GM19372 (cell line): ENCODE data around the gene GGT6.
"Not testable (repeated sequence)": the region's sequence is repeated elsewhere in the genome, so short reads cannot be mapped to it uniquely, and the experiment has no call there.

ENCODE experiments used
- ATAC-seq: cut with Tn5 transposase; IDR thresholded peaks from one replicate; pipeline ENCODE4 v1.9.1; 2021; ENCODE audit warnings: mild to moderate bottlenecking, low read depth, moderate library complexity; ENCODE audit not compliant: unreplicated experiment

GGT6 gene, protein sequence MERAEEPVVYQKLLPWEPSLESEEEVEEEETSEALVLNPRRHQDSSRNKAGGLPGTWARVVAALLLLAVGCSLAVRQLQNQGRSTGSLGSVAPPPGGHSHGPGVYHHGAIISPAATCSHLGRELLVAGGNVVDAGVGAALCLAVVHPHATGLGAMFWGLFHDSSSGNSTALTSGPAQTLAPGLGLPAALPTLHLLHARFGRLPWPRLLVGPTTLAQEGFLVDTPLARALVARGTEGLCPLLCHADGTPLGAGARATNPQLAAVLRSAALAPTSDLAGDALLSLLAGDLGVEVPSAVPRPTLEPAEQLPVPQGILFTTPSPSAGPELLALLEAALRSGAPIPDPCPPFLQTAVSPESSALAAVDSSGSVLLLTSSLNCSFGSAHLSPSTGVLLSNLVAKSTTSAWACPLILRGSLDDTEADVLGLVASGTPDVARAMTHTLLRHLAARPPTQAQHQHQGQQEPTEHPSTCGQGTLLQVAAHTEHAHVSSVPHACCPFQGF

DNA sequence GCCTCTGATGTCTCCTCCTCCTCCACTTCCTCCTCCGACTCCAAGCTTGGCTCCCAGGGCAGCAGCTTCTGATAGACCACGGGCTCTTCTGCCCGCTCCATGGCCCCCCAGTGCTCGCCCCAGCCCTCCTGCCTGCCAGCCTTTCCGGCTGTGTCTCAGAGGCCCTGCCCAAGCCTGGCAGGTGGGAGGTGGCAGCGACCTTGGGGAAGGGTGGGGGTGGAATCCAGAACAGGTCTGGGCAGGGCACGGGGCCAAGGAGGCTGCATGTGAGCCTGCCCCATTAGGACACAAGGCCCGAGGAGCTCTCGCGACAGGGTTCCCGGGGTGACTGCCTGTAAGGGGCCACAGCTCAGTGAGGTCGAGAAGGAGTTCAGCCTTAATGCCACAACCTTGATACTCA is at the start of gene GGT6:
GGT6 (minus strand) TSS at position 157 of the 400 bp plus-strand sequence; CDS start at position 101, 56 bp downstream.
- ATAC-seq, result no peak

DNA sequence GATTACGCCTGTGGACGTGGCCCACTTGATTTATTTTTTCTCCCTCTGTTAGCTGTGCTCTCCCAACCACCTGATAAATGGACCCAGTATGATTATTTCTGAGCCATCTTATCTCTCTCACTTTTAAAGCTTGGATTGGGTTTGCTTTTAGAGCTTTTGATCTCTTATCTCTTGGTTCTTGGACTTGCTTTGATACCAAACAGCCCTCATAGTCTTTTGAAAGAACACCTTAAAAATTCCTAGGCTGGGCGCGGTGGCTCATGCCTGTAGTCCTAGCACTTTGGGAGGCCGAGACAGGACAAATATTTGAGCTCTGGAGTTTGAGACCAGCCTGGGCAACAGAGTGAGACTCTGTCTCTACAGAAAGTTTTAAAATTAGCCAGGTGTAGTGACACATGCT is 49.8 kb upstream of the GGT6 start:
- no peak for ATAC-seq

DNA sequence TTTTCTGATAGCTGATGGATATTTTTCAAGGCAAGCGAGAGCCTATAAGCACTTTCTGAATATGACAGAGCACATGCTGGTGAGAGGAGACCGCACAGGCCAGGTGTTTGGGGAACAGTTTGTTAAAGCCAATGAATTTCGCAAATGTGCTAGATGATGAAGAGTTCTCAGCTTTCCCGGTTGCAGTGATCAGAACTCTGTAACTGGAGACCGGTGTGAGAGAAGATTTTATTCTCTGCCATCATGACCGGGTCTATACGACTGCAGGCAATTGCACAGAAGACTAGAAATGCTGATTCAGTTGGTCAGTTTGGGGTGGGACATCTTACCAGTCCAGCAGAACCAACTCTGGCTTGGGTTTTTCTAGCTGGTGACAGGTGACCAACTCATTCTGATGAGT is 49.4 kb upstream of the GGT6 start:
- ATAC-seq, result no peak

DNA sequence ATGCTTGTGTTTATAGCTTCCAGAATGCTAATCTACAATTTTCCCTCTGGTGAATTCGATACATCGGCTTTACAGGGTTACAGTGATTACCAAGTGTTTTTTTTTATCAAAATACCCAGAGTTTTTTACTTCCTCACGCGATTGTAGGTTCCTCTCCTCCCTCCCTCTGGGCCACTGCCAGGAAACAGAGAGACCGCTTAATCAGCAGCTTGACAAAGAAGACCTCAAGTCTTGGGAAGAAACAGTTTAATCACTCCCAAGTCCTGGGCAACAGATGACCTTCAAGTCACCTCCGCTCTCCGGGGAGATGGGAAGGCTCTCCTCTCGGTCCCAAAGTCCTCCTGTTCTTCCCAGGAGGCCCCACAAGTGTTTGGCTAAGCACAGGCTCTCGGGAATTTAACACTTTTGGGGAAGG is 47.4 kb upstream of the GGT6 start:
- no peak for ATAC-seq

DNA sequence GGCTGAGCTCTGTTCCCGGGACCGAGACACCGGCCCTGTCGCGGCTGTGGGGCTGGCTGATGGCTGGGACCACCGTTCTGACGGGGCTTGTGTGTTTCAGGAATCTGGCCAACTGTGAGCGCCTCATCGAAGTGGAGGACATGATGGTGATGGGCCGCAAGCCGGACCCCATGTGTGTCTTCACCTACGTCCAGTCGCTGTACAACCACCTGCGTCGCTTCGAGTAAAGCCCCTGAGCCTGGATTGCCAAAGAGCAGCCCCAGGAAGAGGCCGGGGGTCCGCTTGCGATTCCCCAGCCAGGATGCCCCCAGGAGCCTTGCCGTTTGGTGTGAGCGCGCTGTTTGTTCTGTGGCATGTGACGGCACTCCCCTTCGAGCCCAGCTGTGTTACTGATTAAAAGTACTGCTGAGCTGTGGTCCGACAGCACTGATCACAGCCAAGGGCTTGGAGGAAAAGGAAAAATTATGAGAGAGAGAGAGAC is 46.9 kb upstream of the GGT6 start:
- no peak for ATAC-seq

DNA sequence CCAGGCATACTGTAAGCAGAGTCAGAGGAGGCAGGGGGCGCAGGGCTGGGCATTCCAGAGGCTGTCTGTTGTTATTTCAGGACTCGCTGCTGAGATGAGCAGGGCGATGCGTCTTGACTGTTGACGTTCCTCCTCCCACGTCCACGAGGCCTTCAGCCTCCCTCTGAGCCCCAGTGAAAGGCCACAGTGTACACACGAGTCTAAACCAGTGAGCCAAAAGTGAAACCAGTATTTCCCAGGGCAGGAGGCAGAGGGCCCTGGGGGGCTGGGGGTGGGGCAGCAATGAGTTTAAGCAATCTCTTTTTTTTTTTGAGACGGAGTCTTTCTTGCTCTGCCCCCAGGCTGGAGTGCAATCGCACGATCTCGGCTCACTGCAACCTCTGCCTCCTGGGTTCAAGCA is 45.4 kb upstream of the GGT6 start:
- ATAC-seq, result no peak

DNA sequence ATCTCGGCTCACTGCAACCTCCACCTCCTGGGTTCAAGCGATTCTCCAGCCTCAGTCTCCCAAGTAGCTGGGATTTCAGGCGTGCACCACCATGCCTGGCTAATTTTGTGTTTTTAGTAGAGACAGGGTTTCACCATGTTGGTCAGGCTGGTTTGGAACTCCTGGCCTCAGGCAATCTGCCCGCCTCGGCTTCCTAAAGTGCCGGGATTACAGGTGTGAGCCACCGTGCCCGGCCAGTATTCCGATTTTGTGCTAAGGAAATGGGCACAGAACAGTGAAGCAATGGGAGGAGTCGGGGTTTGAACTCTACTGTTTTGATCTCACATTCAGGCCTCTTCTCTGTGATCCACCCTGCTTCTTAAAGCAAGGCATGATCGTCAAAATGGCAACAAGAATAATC is 44.4 kb upstream of the GGT6 start:
- ATAC-seq, result not testable (repeated sequence)

DNA sequence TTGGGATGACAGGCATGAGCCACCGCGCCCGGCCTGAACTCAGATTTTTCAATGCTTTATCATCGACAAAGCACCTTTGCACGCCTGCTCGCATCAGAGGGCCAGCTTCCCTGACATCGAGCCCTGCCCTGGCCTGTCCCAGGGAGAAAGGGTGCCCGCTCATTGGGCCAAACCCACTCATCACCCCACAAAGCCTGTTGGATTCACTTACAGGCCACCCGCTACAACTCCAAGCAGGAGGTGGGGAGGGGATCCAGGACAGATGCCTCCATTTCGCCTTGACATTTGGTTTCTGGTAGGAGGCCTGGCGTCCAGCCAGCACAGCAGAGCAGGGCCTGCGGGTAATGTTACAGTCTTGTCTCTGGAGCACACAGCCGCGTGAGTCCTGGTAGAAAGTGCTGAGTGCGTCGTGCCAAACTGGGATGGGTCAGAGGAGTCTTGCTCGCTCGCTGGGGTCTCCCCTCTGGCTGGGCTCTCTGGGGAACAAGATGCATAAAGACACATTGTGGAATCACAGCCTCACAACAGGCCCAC is 43.8 kb upstream of the GGT6 start:
- no peak for ATAC-seq

DNA sequence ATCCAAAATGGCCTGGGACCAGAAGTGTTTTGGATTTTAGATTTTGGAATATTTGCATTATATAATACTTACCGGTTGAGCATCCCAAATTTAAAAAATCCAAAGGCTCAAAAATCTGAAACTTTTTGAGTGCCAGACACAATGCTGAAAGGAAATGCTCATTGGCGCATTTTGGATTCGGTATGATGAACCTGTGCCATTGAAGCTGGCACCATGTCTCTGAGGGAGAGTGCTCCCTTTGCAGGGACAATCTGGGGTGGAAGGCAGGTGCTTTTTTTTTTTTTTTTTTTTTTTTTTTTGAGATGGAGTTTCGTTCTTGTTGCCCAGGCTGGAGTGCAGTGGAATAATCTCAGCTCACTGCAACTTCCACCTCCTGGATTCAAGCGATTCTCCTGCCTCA is 41.7 kb upstream of the GGT6 start:
- ATAC-seq, result no peak

DNA sequence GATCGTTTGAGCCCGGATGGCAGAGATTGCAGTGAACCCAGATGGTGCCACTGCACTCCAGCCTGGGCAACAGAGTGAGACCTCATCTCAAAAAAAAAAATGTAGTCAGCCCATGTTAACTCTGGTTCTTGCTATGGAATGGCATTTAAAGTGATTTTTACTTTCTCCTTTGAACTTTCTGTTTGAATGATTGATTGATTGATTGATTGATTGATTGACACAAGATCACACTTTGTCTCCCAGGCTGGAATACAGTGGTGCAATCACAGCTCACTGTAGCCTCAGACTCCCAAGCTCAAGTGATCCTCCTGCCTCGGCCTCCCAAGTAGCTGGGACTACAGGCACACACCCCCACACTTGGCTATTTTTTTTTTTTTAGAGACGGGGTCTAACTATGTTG is 40.9 kb upstream of the GGT6 start:
- ATAC-seq, result no peak

DNA sequence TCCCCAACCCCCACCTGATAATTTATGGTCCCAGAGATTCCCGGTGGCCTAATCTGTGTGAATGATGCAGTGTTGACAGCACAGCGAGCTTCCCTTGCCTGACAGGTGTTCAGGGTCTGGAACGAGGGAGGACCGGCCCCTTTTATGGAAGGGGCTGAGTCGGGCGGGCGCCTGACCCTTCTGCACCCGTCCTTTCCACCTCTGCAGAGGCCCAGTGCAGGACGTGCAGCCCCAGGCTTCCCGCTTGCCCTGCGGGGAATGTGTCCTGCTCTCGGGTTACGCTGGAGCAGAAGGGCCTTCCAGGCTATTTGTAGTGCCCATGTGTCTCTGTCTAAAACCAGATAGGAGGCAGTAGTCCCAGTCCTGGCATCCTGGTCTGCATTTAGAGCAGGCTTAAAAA is 40.2 kb upstream of the GGT6 start:
- ATAC-seq, result no peak

DNA sequence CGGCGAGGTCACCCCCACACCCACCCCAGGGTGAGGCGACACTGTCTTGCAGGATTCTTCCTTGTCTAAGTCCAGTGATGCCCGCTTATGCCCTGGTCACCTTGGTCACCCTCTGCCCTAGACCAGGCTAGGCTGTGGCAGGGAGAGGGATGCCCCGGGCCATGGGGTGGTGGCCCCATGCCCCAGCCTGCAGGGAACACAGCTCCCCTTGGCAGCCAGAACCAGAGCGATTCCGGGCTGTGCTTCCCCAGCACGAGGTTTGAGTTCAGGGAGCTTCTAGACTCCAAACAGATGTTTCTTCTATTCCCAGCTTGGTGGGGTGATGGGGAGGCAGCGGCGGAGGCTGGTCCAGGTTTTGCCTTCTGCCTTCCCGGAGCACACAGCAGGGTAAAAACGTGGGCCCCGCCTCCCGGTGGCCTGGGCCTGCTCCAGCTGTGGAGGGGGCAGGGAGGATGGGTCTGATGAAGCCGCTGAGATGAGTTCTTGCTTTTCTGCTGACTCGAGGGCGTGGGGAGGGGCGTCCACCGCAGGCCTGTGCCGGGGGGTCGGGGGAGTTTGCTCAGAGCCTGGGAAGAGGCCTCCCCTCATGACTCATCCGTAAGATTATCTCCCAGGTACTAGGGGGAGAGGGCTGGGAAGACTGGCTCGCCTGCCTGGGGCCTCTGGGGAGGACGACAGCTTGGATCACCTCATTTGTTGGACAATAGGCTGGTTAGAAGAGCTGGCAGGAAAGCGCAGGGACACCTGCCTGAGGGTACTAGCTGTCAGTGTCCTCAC is 39.3 kb upstream of the GGT6 start:
- ATAC-seq, result no peak

DNA sequence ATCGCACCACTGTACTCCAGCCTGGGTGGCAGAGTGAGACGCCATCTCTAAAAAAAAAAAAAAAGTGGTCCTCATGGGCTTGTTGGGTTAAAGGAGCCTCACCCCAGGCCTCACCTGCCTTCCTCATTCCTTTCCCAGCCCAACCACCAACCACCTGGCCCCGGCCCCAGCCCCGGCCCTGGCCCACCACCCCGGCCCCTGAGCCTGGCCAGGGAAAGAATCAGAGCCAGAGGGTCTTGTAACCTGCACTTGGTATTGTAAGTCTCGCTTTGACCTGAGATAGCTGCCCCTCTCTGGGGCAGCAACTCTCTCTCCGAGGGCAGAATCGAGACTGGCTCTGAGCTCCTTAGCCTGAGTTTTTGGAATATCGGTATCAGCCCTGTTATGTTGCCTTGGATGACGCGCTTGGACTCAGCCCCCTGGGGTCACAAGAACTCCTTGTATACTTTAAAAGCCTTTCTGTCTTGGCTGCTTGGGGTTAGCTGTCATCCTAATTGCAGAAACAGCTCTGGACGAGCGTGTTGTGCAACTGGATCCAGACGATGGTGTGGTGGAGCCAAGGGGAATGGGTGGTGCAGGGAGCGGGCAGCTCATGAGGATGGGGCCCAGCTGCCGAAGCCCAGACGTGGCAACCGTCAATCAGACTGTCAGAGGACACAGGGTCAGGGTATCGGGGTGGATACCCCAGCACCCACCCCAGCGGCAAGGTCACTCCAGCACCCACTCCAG is 38.6 kb upstream of the GGT6 start:
- ATAC-seq, result no peak

DNA sequence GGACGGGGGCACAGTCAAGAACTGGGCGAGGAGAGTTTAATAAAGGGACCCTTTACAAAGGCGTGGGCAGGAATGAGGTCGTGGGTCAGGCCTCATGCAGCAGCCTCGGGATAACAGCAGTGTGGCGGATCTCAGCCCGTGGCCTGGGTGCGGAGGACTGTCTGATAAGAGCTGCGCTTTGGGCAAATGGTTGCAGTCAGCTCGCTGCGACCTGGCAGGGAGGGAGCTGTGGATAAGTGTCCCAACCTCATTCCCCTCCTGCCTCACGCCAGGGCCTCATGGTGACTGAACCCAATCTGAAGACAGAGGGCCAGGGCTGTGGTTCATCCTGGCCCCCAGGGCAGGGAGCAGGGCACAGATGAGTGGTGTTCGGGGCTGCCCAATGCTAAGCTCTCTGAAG is 37.6 kb upstream of the GGT6 start:
- no peak for ATAC-seq

DNA sequence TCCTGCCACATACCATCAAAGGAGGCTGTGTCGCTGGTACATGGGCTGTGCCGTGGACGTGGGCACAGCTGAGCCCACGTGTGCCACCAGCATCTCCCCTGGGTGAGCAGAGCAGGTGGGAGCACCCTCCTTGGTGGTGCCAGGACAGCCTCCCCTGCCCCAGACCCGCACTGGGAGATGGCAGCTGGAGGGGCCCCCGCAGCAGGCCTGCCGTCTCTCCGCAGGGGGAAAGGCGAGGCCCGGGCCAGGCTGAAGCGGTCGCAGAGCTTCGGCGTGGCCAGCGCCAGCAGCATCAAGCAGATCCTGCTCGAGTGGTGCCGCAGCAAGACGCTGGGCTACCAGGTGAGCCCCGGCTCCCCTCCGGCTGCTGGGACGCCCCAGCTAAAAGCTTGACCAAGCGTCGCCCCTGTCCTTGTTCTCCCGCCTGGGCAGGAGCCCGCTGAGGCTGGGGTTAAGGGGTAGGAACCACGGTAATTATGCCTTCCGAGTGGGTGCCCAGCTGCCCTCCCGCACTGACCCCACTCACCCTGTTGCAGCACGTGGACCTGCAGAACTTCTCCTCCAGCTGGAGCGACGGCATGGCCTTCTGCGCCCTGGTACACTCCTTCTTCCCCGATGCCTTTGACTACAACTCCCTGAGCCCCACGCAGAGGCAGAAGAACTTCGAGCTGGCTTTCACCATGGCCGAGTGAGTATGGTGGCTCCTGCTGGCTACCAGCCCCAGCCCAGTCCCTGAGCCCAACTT is 36.4 kb upstream of the GGT6 start:
- no peak for ATAC-seq

DNA sequence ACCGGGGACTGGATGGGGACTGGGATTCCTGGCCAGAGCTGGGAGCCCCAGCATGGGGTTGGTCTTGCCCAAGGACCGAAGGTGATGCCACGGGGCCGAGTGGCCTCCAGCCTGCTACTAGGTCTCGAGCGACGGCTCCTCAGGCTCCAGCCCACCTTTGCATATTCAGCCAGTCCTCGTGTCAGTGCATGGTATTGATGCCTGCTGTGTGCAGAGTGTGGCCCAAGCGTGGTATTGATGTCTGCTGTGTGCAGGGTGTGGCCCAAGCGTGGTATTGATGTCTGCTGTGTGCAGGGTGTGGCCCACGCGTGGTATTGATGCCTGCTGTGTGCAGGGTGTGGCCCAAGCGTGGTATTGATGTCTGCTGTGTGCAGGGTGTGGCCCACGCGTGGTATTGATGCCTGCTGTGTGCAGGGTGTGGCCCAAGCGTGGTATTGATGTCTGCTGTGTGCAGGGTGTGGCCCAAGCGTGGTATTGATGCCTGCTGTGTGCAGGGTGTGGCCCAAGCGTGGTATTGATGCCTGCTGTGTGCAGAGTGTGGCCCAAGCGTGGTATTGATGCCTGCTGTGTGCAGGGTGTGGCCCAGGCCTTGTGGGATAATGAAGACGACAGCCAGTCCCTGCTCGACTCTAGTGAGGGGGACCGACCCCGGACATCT is 35.4 kb upstream of the GGT6 start:
- ATAC-seq, result not testable (repeated sequence)

DNA sequence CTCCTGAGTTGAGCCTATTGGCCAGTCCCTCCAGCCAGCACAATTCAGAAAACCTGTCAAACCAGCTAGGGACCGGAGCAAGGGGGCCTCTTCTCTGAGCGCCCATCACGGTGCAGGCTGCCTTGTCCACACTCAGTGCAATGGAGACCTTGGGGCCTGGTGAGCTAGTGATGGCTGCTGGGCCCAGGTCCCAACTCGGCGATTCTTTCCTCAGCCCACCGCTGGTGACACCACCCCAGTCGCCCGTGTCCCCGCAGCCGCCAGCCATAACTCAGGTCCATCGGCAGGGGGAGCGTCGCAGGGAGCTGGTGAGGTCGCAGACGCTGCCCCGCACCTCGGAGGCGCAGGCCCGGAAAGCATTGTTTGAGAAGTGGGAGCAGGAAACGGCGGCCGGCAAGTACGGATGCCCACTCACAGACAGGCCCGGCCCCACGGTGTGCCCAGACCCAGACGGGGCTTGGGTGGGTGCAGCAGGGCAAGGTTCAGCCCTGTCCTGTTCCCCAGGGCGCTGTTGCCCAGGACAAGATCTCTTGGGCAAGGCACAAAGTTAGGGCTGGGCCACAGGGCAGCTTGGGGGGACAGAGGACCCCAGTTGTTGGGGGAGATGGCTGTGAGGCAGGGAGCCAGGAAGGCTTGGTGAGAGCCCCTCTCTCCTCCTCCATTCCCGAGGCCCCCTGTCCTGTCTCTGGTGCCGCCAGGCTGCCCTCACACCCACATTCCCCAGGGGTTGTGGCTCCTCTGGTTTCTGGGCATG is 34.7 kb upstream of the GGT6 start:
- ATAC-seq, result no peak

DNA sequence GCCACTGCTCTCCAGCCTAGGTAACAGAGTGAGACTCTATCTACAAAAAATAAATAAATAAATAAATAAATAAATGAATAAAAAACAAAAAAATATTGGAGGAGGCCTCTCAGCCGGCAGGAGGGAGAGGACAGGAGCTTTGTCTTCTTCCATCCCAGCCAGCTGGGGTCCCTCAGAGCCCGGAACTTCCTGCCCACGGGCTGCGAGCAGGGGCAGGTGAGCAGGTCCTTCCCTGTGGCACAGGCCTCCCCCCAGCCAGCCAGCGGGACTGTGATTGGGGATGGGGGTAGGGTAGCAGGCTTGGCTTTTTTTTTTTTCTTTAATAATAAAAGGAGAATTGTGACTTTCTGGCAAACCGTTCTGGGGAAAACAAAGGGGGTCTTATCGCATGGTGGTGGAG is 34.0 kb upstream of the GGT6 start:
- no peak for ATAC-seq

DNA sequence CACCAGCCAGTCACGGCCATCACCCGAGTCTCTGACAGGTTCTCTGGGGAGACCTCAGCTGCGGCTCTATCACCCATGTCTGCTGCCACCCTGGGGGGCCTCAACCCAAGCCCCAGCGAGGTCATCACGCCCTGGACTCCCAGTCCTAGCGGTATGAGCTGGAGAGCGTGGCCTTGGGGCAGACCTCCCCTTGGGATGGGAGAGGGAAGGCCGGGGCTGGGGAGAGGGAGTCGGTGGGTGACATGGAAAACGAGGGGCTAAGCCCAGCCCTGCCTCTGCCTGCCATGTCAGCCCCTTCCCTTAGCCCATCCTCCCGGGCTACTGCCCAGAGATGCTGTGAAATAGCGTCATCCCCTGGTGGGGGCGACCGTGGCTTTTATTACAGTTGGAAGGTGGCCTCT is 32.6 kb upstream of the GGT6 start:
- ATAC-seq, result no peak
